Fibroblast of mammary gland (primary cell): ENCODE data around the gene HDAC8.
A peak's percentile ranks its signal among the peaks of the same experiment; 100 is the strongest.

Experiments used
- DNase-seq: peaks from one replicate; pipeline ENCODE4 v3.0.0-alpha.2; 2010; ENCODE audit warnings: low read depth
- H3K4me3 ChIP-seq: 2 replicates; pipeline ENCODE4 v1.5.1; 2011; ENCODE audit warnings: low read depth, mild to moderate bottlenecking, low read length, moderate library complexity; ENCODE audit not compliant: control insufficient read depth
- TF ChIP-seq, protein P1 (sequence below): conservative IDR thresholded peaks from 2 replicates; pipeline ENCODE4 v1.5.1; 2011; ENCODE audit warnings: low read depth, low read length, inconsistent platforms; ENCODE audit not compliant: control insufficient read depth, insufficient read depth

Gene HDAC8

DNA sequence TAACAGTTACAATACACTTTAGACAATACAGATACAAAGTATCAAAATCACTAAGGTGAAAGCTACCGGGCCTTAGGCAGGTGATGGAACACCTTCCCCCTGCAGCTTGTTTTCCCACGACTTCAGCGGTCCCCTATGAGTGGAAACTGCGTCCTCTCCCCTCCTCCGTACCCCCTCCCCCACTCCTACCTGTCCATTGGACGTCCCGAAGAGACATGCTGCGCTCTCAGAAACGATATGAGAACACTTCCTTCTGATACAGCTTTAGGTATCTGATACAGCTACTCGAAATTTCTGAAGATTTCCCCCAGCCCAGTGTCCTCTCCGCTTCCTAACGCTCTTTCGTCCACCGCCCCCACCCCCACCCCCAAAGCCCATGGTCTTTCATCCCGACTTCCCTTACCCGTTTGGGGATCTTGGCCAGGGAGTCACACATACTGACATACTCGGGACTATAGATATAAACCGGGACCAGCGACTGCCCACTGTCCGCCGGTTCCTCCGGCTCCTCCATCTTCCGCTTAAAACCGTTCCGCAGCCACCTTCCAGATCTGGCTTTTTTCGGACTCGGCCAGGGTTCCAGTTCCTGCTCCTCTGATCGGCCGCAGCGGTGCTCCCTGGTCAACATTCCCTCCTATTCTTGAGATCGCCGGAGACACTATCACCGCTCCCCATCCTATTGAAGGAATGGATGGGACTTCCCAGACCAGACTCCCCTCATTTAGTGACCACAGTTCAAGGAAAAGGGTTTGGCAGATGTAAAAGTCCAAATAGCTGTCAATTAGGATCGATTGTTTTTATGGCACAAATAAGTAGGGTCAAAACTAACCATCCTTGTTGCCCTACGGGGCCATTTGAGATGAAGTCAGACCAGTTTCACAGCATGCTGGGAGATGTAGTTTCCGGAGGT is at the start of gene HDAC8:
TSS of gene HDAC8 (minus strand) at position 596 of the 910 bp plus-strand sequence. CDS start at position 514, 82 bp downstream.
- peak; percentile 87 for DNase-seq
- TF ChIP-seq, protein P1, sequence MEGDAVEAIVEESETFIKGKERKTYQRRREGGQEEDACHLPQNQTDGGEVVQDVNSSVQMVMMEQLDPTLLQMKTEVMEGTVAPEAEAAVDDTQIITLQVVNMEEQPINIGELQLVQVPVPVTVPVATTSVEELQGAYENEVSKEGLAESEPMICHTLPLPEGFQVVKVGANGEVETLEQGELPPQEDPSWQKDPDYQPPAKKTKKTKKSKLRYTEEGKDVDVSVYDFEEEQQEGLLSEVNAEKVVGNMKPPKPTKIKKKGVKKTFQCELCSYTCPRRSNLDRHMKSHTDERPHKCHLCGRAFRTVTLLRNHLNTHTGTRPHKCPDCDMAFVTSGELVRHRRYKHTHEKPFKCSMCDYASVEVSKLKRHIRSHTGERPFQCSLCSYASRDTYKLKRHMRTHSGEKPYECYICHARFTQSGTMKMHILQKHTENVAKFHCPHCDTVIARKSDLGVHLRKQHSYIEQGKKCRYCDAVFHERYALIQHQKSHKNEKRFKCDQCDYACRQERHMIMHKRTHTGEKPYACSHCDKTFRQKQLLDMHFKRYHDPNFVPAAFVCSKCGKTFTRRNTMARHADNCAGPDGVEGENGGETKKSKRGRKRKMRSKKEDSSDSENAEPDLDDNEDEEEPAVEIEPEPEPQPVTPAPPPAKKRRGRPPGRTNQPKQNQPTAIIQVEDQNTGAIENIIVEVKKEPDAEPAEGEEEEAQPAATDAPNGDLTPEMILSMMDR: no peak
- peak within 1 kb of the TSS; percentile 63 for H3K4me3 ChIP-seq

DNA sequence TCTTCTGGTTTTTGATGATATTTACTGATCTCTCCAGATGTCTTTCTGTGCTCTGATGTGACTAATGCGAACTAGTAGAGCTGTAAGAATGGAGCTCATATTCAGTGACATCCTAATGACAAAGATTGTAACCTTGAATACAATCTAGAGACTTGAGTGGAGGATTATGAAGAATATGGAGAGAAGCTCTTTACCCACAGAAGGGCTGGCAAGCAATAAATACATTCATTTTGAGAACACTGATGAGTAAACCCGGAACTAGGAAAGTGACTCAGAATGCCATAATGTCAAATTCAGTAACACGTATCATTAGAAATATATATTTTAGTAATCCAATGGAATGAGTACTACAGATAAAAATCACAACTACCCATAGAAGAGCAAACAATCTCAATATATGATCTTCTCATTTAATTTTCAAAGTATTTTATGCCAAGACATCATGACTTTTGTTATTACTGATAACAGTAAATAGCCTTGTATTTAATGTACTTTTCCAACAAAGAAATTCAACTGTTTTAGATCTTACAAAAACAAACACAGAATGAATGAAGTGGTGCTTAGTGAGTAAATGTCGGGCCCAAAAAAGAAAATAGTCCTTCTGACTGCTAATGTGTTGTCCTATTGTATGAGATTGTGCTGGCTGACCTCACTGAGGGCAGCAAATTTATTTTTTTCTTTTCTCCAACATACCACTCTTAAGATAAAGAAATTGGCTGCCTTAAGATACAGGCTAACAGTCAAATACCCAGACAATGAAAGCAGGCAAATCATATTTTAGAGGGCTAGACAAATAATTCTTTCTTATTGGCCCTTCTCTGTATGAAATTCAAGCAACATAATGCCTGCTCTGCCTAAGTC is 49.2 kb upstream of the HDAC8 start:
- H3K4me3 ChIP-seq: no peak overlapping the region
- TF ChIP-seq, protein P1: no peak
- peak; percentile 76 for DNase-seq

DNA sequence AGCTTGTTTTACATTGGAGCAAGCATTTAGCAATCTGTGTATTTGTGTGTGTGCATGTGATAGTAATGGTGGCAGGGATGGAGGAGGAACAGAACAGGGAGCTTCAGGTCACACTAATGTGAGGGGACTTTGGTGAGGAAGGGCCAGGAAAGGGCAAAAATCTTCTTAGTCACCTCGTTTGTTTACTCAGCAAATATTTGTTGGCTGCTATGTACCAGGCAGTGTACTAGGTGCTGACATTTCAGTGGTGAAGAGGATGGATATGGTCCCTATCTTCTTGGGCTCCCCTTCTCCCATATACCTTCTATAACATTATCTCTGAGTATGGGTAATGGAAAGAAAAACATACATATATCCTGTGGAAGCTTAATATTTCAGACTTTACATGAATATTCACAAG is 48.5 kb upstream of the HDAC8 start:
- peak; percentile 33 for DNase-seq
- H3K4me3 ChIP-seq: peak overlapping the region; percentile 24
- TF ChIP-seq, protein P1: no peak

DNA sequence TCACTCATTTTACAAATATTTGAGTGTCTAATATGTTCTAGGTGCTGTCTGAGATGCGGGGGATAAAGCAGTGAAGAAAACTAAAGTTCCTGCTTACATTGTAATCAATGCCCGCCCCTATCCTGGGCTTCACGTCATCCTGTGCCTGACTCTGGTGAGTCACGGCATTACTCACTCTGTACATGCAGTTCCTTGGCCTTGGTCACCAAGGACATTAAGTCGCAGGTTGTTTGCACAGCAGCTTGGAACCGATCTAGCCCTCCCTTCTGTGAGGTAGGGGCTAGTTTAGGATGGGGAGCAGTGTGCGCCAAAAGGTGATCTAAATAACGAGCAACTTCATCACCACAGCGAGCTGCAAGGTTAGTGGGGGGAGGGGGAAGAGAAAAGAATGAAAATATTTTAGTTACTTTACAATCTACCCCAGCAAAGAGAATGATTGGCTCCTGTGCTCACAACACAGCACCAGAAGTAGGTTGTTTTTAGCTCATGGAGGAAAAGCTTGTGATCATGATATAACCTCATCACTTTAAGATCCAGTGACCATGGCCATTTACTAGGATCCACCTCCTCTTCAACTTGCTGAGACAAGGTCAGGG is 48.0 kb upstream of the HDAC8 start:
- DNase-seq: peak; percentile 95
- peak overlapping the region; percentile 24 for H3K4me3 ChIP-seq
- TF ChIP-seq, protein P1: no peak

DNA sequence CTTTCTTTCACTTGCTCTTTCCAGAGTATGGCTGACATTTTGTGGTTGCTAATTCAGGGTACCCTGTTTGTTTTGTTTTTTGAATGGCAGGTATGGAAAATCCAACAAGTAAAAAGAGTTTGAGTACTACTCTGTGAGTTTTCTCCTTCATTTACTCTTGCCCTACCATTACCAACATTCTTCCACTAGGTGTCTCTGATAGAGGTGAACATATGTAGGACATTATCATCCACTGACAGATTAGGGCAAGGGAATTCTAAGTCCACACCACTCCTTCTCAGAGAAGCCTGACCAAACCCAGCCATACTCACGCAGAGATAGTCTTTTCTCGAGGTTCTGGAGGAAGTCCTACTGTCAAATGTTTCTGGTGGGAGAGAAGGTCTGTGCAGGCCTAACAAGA is 36.7 kb upstream of the HDAC8 start:
- TF ChIP-seq, protein P1: peak; percentile 22
- no peak overlapping the region for H3K4me3 ChIP-seq
- peak; percentile 30 for DNase-seq

DNA sequence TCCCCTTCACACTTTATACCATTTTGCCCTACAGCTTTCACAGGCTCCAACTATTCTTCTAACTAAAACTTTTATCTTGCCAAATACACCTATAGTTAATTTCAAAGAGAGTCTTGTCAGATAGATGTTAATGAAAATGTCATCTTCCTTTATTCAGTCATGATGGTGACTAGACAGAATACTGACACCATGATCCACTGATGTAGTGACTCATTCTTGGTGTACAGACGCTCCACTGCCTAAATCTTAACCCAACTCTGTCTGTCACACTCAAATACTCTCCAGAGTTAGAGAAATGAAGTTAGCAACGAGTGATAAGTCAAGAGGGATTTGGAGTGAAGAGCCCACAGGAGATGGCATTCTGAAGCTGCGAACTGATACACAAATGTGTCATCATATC is 32.1 kb upstream of the HDAC8 start:
- TF ChIP-seq, protein P1: no peak
- peak; percentile 7 for DNase-seq
- H3K4me3 ChIP-seq: no peak overlapping the region
